Measurements from ENCODE around the gene BRSK1. TPM values are rescaled to one million over a fixed set of nuclear protein-coding genes. Genes with fewer than 3 reads are reported as not detected.
A peak's percentile ranks its signal among the peaks of the same experiment; 100 is the strongest.

BRSK1 gene
- total and polyA plus RNA-seq, 2 donors (not counting 1 experiment from before 2014, with no cell fraction given) = 5.1 TPM

GRCh38 chr19:55279770-55280643, 3.8 kb upstream of the BRSK1 start, which contains the start of gene HSPBP1:
Gene HSPBP1 (minus strand): TSS chr19:55280110. CDS start chr19:55279608, 502 bp downstream.
- peak within 1 kb of the TSS; percentile 94 for H3K27ac ChIP-seq (ENCODE audit: insufficient read depth, low read length)
- H2AFZ ChIP-seq (ENCODE audit: low read length) = peak within 1 kb of the TSS; percentile 94
- H3K4me2 ChIP-seq (ENCODE audit: extremely low read depth, insufficient read depth, low read length) = peak within 1 kb of the TSS; percentile 93
- H3K9me3 ChIP-seq (ENCODE audit: control insufficient read depth, insufficient read depth, low read depth, low read length) = no peaks in the 10 kb centered on the region
- H4K20me1 ChIP-seq (ENCODE audit: control insufficient read depth, extremely low read depth, insufficient read depth, low read length) = no peaks in the 10 kb centered on the region
- peak within 1 kb of the TSS; percentile 83 for H3K9ac ChIP-seq (ENCODE audit: insufficient read depth, low read length)
- peaks cover 2% of the 10 kb centered on the region for H3K36me3 ChIP-seq (ENCODE audit: control insufficient read depth, insufficient read depth, low read length)
- DNase-seq (ENCODE audit: low read depth in 2 of 2) = peak; percentile 95
- peaks cover 3% of the 10 kb centered on the region for H3K4me1 ChIP-seq (ENCODE audit: control insufficient read depth, extremely low read depth, insufficient read depth, low read length)
- H3K4me3 ChIP-seq (replicated peaks in 1 of 4; ENCODE audit: control extremely low read depth in 1 of 4, insufficient read depth in 1 of 4, low read depth in 3 of 4, low read length in 4 of 4) = peak within 1 kb of the TSS; percentile 82 to 99 (median 94)
- TF ChIP-seq EZH2 (IDR thresholded peaks at IDR 0.05; ENCODE audit: low read length, missing control alignments) = no peak
- no peak for TF ChIP-seq CTCF (conservative IDR thresholded peaks at IDR 0.05 in 1 of 2, IDR thresholded peaks at IDR 0.05 in 1 of 2; ENCODE audit: low read depth in 1 of 2, low read length in 2 of 2)
- H3K27me3 ChIP-seq (ENCODE audit: control insufficient read depth, insufficient read depth, low read length) = no peaks in the 10 kb centered on the region
- no peaks in the 10 kb centered on the region for H3K79me2 ChIP-seq (ENCODE audit: control insufficient read depth, insufficient read depth, low read length)

- Histone ChIP-seq H3K4me2 (ENCODE audit: extremely low read depth, insufficient read depth, low read length) (peak overlapping the region; percentile 80), H3K79me2 (ENCODE audit: control insufficient read depth, insufficient read depth, low read length) (no peaks in the 10 kb centered on the region)
Observed at GRCh38 chr19:55284405-55285058, 735 bp downstream of the BRSK1 start.

More at GRCh38 chr19:55284405-55285058, 735 bp downstream of the BRSK1 start:
- Histone ChIP-seq H4K20me1 (ENCODE audit: control insufficient read depth, extremely low read depth, insufficient read depth, low read length) (no peaks in the 10 kb centered on the region), H3K4me1 (ENCODE audit: control insufficient read depth, extremely low read depth, insufficient read depth, low read length) (peaks cover 3% of the 10 kb centered on the region), H3K27me3 (ENCODE audit: control insufficient read depth, insufficient read depth, low read length) (no peaks in the 10 kb centered on the region), H3K36me3 (ENCODE audit: control insufficient read depth, insufficient read depth, low read length) (peaks cover 5% of the 10 kb centered on the region), H2AFZ (ENCODE audit: low read length) (no peak overlapping the region), H3K9me3 (ENCODE audit: control insufficient read depth, insufficient read depth, low read depth, low read length) (no peaks in the 10 kb centered on the region), H3K4me3 (replicated peaks in 1 of 4; ENCODE audit: control extremely low read depth in 1 of 4, insufficient read depth in 1 of 4, low read depth in 3 of 4, low read length in 4 of 4) (peak overlapping the region; percentile 29 to 52 (median 42)), H3K9ac (ENCODE audit: insufficient read depth, low read length) (peak overlapping the region; percentile 23), H3K27ac (ENCODE audit: insufficient read depth, low read length) (no peak overlapping the region)
- no peak for DNase-seq (ENCODE audit: low read depth in 2 of 2)
- TF ChIP-seq EZH2 (IDR thresholded peaks at IDR 0.05; ENCODE audit: low read length, missing control alignments) (no peak), CTCF (conservative IDR thresholded peaks at IDR 0.05 in 1 of 2, IDR thresholded peaks at IDR 0.05 in 1 of 2; ENCODE audit: low read depth in 1 of 2, low read length in 2 of 2) (no peak)

All from fibroblast of lung (primary cell).